Occipital lobe (tissue), 2 donors: Measurements from ENCODE around the gene ZCCHC24. TPM values are rescaled to one million over a fixed set of nuclear protein-coding genes. Genes with fewer than 3 reads are reported as not detected.
A peak's percentile ranks its signal among the peaks of the same experiment; 100 is the strongest.

ENCODE experiments used
- DNase-seq: peaks from one replicate; lab custom pipeline; 2025; lab: John Stamatoyannopoulos, UW
- total RNA-seq: library from RNA; depleted of rRNA; stranded (reverse); fragments of >200 nt; gene quantifications from one replicate; pipeline ENCODE4 v1.2.3, GENCODE V29; 2014

ZCCHC24 gene
- 6.2 TPM for total RNA-seq

GRCh38 chr10:79445161-79445976, at the start of gene ZCCHC24:
Gene ZCCHC24, minus strand, starts transcription at chr10:79445624. Its CDS starts 184 bp downstream, at chr10:79445440.
- DNase-seq = peak; percentile 96

GRCh38 chr10:79493806-79494205, 48.4 kb upstream of the ZCCHC24 start:
- DNase-seq = no peak

GRCh38 chr10:79492839-79493238, 47.4 kb upstream of the ZCCHC24 start:
- no peak for DNase-seq

GRCh38 chr10:79492256-79492655, 46.8 kb upstream of the ZCCHC24 start:
- DNase-seq = no peak

GRCh38 chr10:79491143-79491835, 45.9 kb upstream of the ZCCHC24 start:
- no peak for DNase-seq

GRCh38 chr10:79490400-79491142, 45.1 kb upstream of the ZCCHC24 start:
- DNase-seq = no peak

GRCh38 chr10:79488870-79489269, 43.4 kb upstream of the ZCCHC24 start:
- DNase-seq = no peak

- DNase-seq = no peak
These were observed 42.9 kb upstream of the ZCCHC24 start for GRCh38 chr10:79488336-79488735.

- no peak for DNase-seq
These were observed 42.1 kb upstream of the ZCCHC24 start for GRCh38 chr10:79487296-79488194.

- DNase-seq = no peak
These were observed 39.1 kb upstream of the ZCCHC24 start for GRCh38 chr10:79484476-79484875.

GRCh38 chr10:79483948-79484347, 38.5 kb upstream of the ZCCHC24 start:
- no peak for DNase-seq

GRCh38 chr10:79483299-79483698, 37.9 kb upstream of the ZCCHC24 start:
- DNase-seq = no peak

GRCh38 chr10:79482741-79483140, 37.3 kb upstream of the ZCCHC24 start:
- DNase-seq = no peak

GRCh38 chr10:79482304-79482703, 36.9 kb upstream of the ZCCHC24 start:
- no peak for DNase-seq

GRCh38 chr10:79479283-79479909, 34.0 kb upstream of the ZCCHC24 start:
- no peak for DNase-seq

- DNase-seq = no peak
These were observed 32.0 kb upstream of the ZCCHC24 start for GRCh38 chr10:79477456-79477855.

- no peak for DNase-seq
These were observed 31.2 kb upstream of the ZCCHC24 start for GRCh38 chr10:79476645-79477044.

GRCh38 chr10:79475877-79476276, 30.5 kb upstream of the ZCCHC24 start:
- no peak for DNase-seq

- DNase-seq = no peak
These were observed 29.8 kb upstream of the ZCCHC24 start for GRCh38 chr10:79475119-79475653.

- no peak for DNase-seq
These were observed 28.2 kb upstream of the ZCCHC24 start for GRCh38 chr10:79473496-79474095.
